Lower lobe of right lung (tissue), 2 donors: ENCODE measurements around the gene KRTAP10-6. TPM values are rescaled to one million over a fixed set of nuclear protein-coding genes. Genes with fewer than 3 reads are reported as not detected.
"Not testable (repeated sequence)": the region's sequence is repeated elsewhere in the genome, so short reads cannot be mapped to it uniquely, and the experiment has no call there.

Experiments used
- ATAC-seq, 2 donors: fragments of 200-7000 bp; cut with Tn5 transposase; one replicate each; pipeline ENCODE4 v1.9.1; 2020 to 2022; ENCODE audit warnings: mild to moderate bottlenecking in 2 of 2, moderate library complexity in 2 of 2
- DNase-seq: peaks from one replicate; pipeline ENCODE4 v3.0.0-alpha.2; 2020
- H3K27ac ChIP-seq: fragments of 200-600 bp; one replicate; pipeline ENCODE4 v1.8.0; 2022
- H3K27me3 ChIP-seq: fragments of 200-600 bp; one replicate; pipeline ENCODE4 v1.8.0; 2022; ENCODE audit warnings: low read depth
- H3K36me3 ChIP-seq: fragments of 200-600 bp; one replicate; pipeline ENCODE4 v1.8.0; 2022; ENCODE audit warnings: mild to moderate bottlenecking
- H3K4me1 ChIP-seq: fragments of 200-600 bp; one replicate; pipeline ENCODE4 v1.8.0; 2022
- H3K4me3 ChIP-seq: fragments of 200-600 bp; one replicate; pipeline ENCODE4 v1.8.0; 2022; ENCODE audit warnings: mild to moderate bottlenecking
- H3K9me3 ChIP-seq: fragments of 200-600 bp; one replicate; pipeline ENCODE4 v1.8.0; 2022
- intact Hi-C: fragments of 100-400 bp; cut with DNase I; formaldehyde crosslinking; loops from one replicate; pipeline ENCODE4 v1.11.0; 2022
- total RNA-seq: library from RNA; stranded (reverse); fragmentation: NEBNext Ultra II Directional; extraction: Animal tissue kit (Norgen Biotek cat#: 25700); gene quantifications from one replicate; pipeline ENCODE4 v1.2.1, GENCODE V29; 2021
- TF ChIP-seq, protein P1 (sequence below): fragments of 200-600 bp; IDR thresholded peaks from one replicate; pipeline ENCODE4 v1.8.0; 2022; ENCODE audit warnings: antibody characterized with exemption, mild to moderate bottlenecking
- donor health status: DM: no; HTN: yes; CAD: no; lungs with severe emphysema.

Gene KRTAP10-6
- total RNA-seq, 1 donor from 2014 or later: not detected

DNA sequence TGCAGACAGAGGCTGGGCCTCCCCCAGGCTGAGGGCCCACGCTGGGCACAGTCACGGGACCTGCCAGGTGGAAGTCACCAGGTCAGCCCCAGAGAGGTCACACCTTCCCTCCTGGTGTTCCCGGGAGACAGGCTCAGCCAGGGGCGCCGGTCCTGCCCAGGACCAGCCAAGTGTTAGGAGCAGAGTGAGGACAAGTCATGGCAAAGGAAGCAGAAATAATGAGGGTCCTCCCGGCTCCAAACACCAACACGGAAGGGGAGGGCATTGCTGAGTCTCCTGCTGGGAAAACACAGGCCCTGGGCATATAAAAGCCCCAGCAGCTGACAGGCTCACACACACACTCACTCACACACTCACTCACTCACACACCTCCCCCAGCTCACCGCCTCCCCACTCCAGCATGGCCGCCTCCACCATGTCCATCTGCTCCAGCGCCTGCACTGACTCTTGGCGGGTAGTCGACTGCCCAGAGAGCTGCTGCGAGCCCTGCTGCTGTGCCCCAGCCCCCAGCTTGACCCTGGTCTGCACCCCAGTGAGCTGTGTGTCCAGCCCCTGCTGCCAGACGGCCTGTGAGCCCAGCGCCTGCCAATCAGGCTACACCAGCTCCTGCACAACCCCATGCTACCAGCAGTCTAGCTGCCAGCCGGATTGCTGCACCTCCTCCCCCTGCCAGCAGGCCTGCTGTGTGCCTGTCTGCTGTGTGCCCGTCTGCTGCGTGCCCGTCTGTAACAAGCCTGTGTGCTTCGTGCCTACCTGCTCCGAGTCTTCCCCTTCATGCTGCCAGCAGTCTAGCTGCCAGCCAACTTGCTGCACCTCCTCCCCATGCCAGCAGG is 44.9 kb upstream of the KRTAP10-6 start, which contains the start of gene KRTAP10-10:
Gene KRTAP10-10, plus strand, starts transcription at position 339 of the 833 bp plus-strand sequence. Its CDS starts 62 bp downstream, at position 401.
- Histone ChIP-seq H3K4me3 (no peak within 1 kb of the TSS), H3K27ac (no peak within 1 kb of the TSS), H3K9me3 (peaks cover 3% of the 10 kb centered on the region), H3K36me3 (no peaks in the 10 kb centered on the region), H3K27me3 (peaks cover 15% of the 10 kb centered on the region), H3K4me1 (no peaks in the 10 kb centered on the region)
- intact Hi-C loops: no loop called here
- TF ChIP-seq, protein P1, sequence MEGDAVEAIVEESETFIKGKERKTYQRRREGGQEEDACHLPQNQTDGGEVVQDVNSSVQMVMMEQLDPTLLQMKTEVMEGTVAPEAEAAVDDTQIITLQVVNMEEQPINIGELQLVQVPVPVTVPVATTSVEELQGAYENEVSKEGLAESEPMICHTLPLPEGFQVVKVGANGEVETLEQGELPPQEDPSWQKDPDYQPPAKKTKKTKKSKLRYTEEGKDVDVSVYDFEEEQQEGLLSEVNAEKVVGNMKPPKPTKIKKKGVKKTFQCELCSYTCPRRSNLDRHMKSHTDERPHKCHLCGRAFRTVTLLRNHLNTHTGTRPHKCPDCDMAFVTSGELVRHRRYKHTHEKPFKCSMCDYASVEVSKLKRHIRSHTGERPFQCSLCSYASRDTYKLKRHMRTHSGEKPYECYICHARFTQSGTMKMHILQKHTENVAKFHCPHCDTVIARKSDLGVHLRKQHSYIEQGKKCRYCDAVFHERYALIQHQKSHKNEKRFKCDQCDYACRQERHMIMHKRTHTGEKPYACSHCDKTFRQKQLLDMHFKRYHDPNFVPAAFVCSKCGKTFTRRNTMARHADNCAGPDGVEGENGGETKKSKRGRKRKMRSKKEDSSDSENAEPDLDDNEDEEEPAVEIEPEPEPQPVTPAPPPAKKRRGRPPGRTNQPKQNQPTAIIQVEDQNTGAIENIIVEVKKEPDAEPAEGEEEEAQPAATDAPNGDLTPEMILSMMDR: no peak
- DNase-seq: no peak
- peak in 1 of 2 donors; percentile 22 for ATAC-seq

DNA sequence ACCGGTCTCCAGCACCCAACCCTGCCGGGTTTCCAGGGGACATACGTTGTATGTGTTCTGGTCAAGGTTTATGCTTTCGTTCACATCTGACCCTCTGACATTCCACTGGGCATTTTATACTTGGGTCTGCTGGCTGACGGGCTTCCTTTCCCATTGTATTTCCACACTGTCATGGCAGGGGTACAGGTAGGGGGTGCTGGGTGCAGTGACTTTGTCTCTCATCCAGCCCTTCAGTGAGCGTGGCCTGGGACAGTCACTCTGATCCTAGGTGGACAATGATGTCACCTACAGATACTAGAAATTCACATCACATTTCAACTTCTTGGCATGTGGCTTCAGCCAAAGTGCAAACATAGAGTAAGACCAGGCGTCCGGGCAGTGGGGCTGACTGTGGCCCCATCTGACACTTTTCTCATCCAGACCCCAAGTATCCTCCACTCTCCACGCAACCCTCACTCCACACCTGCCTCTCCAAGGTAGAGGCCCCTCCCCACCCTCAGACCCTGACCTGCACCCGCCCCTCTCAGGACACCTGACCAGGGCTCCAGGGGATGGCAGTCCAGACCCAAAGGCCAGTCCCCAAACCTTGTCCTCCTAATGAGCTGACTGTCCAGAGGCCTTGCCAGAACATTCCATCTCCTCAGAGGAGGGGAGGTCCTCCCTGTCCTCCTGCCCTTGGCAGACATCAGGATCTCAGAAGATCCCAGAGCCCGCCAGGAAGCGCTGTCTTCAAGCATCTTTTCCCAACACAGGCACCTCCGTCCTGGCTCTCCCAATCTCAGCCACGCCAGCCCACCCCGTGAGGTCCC is 44.1 kb upstream of the KRTAP10-6 start:
- intact Hi-C loops: no loop called here
- no peak overlapping the region for H3K4me3 ChIP-seq
- peaks cover 15% of the 10 kb centered on the region for H3K27me3 ChIP-seq
- no peak overlapping the region for H3K27ac ChIP-seq
- ATAC-seq (peak in 1 of 2 donors; percentile 31), DNase-seq (no peak)
- no peaks in the 10 kb centered on the region for H3K36me3 ChIP-seq
- TF ChIP-seq, protein P1: no peak
- H3K9me3 ChIP-seq: peaks cover 11% of the 10 kb centered on the region
- H3K4me1 ChIP-seq: no peaks in the 10 kb centered on the region

DNA sequence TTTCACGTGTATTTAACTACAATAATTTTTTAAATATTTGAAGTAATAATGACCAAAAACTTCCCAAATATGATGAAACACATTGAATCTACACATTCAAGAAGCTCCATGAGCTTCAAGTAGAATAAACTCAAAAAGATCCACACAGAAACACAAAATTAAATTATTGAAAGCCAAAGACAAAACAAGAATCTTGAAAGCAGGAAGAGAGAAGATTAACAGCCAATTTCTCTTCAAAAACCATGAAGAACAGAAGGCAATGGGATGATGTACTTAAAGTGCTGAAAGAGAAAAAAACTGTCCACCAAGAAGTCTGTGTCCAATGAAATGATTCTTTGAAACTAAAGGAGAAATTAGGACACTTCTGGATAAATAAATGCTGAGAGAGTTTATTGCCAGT is 39.8 kb upstream of the KRTAP10-6 start:
- Histone ChIP-seq H3K4me3 (no peak overlapping the region), H3K27ac (no peak overlapping the region), H3K4me1 (no peaks in the 10 kb centered on the region), H3K36me3 (no peaks in the 10 kb centered on the region), H3K9me3 (peaks cover 14% of the 10 kb centered on the region), H3K27me3 (peaks cover 11% of the 10 kb centered on the region)
- ATAC-seq: no peak
- intact Hi-C loops: no loop called here
- TF ChIP-seq, protein P1: no peak
- no peak for DNase-seq

DNA sequence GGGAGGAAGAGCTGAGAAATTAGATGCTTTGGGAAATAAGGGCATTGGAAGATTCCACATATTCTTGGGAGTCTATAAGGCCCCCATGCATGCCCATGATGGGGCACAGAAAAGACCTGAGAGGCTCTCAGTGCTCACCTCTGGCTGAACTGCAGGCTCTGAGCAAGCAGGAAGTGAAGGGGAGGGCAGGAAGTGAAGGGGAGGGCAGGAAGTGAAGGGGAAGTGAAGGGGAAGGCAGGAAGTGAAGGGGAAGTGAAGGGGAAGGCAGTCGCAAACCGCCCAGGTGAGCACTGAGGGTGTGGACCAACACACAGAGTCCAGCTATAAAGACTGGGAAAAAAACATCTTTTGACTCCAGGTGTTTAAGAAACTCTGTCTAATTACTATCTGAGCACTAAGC is 38.1 kb upstream of the KRTAP10-6 start:
- peaks cover 14% of the 10 kb centered on the region for H3K9me3 ChIP-seq
- H3K4me3 ChIP-seq: no peak overlapping the region
- H3K36me3 ChIP-seq: no peaks in the 10 kb centered on the region
- ATAC-seq (no peak), DNase-seq (no peak)
- intact Hi-C loops: no loop called here
- H3K27ac ChIP-seq: no peak overlapping the region
- H3K27me3 ChIP-seq: peaks cover 20% of the 10 kb centered on the region
- TF ChIP-seq, protein P1: no peak
- no peaks in the 10 kb centered on the region for H3K4me1 ChIP-seq

DNA sequence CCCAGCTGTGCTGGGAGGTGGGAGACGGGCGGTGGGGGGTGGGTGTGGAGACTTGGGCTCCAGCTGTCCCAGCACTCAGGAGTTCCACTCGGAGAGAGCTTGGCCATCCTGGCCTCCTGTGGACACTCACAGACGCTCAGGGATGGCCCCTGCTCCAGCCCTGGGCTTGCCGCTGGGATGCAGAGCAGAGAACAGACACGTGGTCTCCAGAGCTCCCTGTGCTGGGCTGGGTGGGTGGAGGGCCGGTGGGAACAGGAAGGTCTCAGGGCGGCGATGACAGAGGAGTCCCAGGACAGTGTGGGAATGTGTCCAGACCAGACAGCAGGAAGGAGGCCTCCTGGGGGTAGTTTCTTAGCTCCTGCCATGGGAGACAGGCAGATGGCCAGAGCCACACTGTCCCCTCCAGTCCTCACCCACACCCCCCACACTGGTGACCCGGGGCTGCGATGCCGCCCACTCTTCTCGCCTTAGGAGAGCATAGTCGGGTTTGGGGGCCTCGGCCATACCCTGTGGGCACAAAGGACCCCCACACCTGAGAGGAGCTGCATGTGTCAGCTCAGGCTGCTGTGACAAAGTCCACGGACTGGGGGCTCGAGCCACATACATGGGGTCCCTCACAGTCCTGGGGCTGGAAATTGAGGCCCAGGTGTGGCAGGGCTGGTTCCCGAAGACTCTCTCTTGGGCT is 36.5 kb upstream of the KRTAP10-6 start:
- DNase-seq (no peak), ATAC-seq (peak in 1 of 2 donors; percentile 18)
- Histone ChIP-seq H3K4me1 (no peaks in the 10 kb centered on the region), H3K27ac (no peak overlapping the region), H3K9me3 (peaks cover 14% of the 10 kb centered on the region), H3K27me3 (peaks cover 20% of the 10 kb centered on the region), H3K4me3 (no peak overlapping the region), H3K36me3 (no peaks in the 10 kb centered on the region)
- TF ChIP-seq, protein P1: no peak
- intact Hi-C loops: no loop called here

DNA sequence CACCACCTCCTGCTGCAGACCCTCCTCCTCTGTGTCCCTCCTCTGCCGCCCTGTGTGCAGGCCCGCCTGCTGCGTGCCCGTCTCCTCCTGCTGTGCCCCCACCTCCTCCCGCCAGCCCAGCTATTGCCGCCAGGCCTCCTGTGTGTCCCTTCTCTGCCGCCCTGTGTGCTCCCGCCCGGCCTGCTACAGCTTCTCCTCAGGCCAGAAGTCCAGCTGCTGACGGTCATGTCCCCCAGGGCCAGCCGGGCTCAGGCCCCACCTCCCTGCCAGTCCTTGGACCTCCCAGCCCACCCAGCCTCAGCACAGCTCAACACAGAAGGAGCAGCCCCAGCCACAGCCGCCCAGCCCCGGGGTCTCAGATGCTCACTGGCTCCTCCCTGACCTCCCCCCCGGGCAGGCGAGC is 35.5 kb upstream of the KRTAP10-6 start:
- Histone ChIP-seq H3K27me3 (peaks cover 20% of the 10 kb centered on the region), H3K9me3 (peaks cover 24% of the 10 kb centered on the region)
- H3K36me3 ChIP-seq, DNase-seq, ATAC-seq, H3K4me3 ChIP-seq, intact Hi-C loops, H3K27ac ChIP-seq, H3K4me1 ChIP-seq: not testable (repeated sequence)

DNA sequence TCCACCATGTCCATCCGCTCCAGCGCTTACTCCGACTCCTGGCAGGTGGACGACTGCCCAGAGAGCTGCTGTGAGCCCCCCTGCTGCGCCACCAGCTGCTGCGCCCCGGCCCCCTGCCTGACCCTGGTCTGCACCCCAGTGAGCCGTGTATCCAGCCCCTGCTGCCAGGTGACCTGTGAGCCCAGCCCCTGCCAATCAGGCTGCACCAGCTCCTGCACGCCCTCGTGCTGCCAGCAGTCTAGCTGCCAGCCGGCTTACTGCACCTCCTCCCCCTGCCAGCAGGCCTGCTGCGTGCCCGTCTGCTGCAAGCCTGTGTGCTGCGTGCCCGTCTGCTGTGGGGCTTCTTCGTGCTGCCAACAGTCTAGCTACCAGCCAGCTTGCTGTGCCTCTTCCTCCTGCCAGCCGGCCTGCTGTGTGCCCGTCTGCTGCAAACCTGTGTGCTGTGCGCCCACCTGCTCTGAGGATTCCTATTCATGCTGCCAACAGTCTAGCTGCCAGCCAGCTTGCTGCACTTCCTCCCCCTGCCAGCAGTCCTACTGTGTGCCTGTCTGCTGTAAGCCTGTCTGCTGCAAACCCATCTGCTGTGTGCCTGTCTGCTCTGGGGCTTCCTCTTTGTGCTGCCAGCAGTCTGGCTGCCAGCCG is 35.0 kb upstream of the KRTAP10-6 start:
- H3K9me3 ChIP-seq: peaks cover 22% of the 10 kb centered on the region
- DNase-seq, H3K27ac ChIP-seq, intact Hi-C loops, H3K4me3 ChIP-seq, ATAC-seq, H3K4me1 ChIP-seq, H3K36me3 ChIP-seq: not testable (repeated sequence)
- H3K27me3 ChIP-seq: peaks cover 20% of the 10 kb centered on the region
